Naive thymus-derived CD8-positive, alpha-beta T cell (primary cell): ENCODE measurements around the gene SMYD3. TPM values are rescaled to one million over a fixed set of nuclear protein-coding genes. Genes with fewer than 3 reads are reported as not detected.

ENCODE experiments used
- ATAC-seq, 2 donors: fragments of 150-1000 bp; cut with Tn5 transposase in 1 of 2; sonication (Bioruptor Pico), chemical (Tn5 transposase) in 1 of 2; 1 replicate in 1 of 2; 2 replicates in 1 of 2; pipeline ENCODE4 v1.10.0; 2021; ENCODE audit warnings: mild to moderate bottlenecking in 2 of 2, moderate library complexity in 2 of 2
- POLR2A ChIA-PET: fragments of 350-600 bp; sonication (Branson Sonifier 250); formaldehyde crosslinking; loops from one replicate; lab custom pipeline; 2021; ENCODE audit warnings: antibody characterized with exemption; lab: Charles Lee
- DNase-seq, 10 donors: peaks; one replicate each; pipeline versions ENCODE4 v3.0.0 to v3.0.0-alpha.2; 2020 to 2022
- H3K27ac Mint-ChIP-seq, 10 donors: one replicate each; pipeline ENCODE4 v1.8.0; 2020 to 2022; ENCODE audit warnings: mild to moderate bottlenecking in 10 of 10, mixed read lengths in 10 of 10, moderate library complexity in 4 of 10, inconsistent platforms in 1 of 10
- H3K27me3 Mint-ChIP-seq, 5 donors: one replicate each; pipeline ENCODE4 v1.8.0; 2021 to 2022; ENCODE audit warnings: mixed read lengths in 5 of 5
- H3K36me3 Mint-ChIP-seq, 3 donors: one replicate each; pipeline ENCODE4 v1.8.0; 2020 to 2022; ENCODE audit warnings: mixed read lengths in 3 of 3, mild to moderate bottlenecking in 2 of 3, inconsistent platforms in 1 of 3
- H3K4me1 Mint-ChIP-seq, 4 donors: one replicate each; pipeline ENCODE4 v1.8.0; 2021 to 2022; ENCODE audit warnings: mixed read lengths in 4 of 4
- H3K4me3 Mint-ChIP-seq, 10 donors: one replicate each; pipeline ENCODE4 v1.8.0; 2020 to 2022; ENCODE audit warnings: mild to moderate bottlenecking in 10 of 10, mixed read lengths in 10 of 10, moderate library complexity in 6 of 10, inconsistent platforms in 1 of 10
- H3K9me3 Mint-ChIP-seq, 9 donors: one replicate each; pipeline ENCODE4 v1.8.0; 2020 to 2022; ENCODE audit warnings: mixed read lengths in 9 of 9, mild to moderate bottlenecking in 3 of 9, inconsistent platforms in 1 of 9, moderate library complexity in 1 of 9
- polyA plus RNA-seq, 3 donors: library from polyadenylated mRNA; unstranded; fragments of 300-500 nt; fragmentation: Illumina TruSeq; gene quantifications; one replicate each; pipeline ENCODE4 v1.2.3, GENCODE V29; 2021
- total RNA-seq, 8 experiments: library from RNA in 2 of 8; stranded (reverse) in 2 of 8; gene quantifications; one replicate each; pipeline ENCODE4 v1.2.3 and lab custom pipeline; 2021 to 2026

Gene SMYD3
- total and polyA plus RNA-seq, 5 experiments from 2014 or later: 19.1 to 42.1 (median 36.5) TPM

- POLR2A ChIA-PET: no interaction called here
- peaks cover 0 to 10% (median 2%) of the 10 kb centered on the region in 3 donors for H3K36me3 Mint-ChIP-seq
- DNase-seq: no peak
- H3K4me3 Mint-ChIP-seq: no peak overlapping the region
- no peaks in the 10 kb centered on the region for H3K27me3 Mint-ChIP-seq
- peaks cover 0 to 10% (median 0%) of the 10 kb centered on the region in 4 donors for H3K4me1 Mint-ChIP-seq
- no peak overlapping the region for H3K27ac Mint-ChIP-seq
- no peak for ATAC-seq
- H3K9me3 Mint-ChIP-seq: peaks cover 0 to 10% (median 0%) of the 10 kb centered on the region in 9 donors
These were observed 806.4 kb downstream of the SMYD3 start for GRCh38 chr1:245700631-245701030.

Other genes with a start within 250 kb of the SMYD3 start
- gene TFB2M, start 59.0 kb upstream of the SMYD3 start, total RNA-seq: 10 to 100 TPM; 12.0 to 12.2 TPM
- 10 to 100 TPM; 17.8 to 20.8 (median 19.3) TPM for gene TFB2M, start 59.0 kb upstream of the SMYD3 start, polyA plus RNA-seq
- gene CNST, start 59.2 kb upstream of the SMYD3 start, total RNA-seq: 10 to 100 TPM; 79.8 to 88.6 TPM
- 10 to 100 TPM; 32.0 to 48.3 (median 37.6) TPM for gene CNST, start 59.2 kb upstream of the SMYD3 start, polyA plus RNA-seq
- 10 to 100 TPM; 11.3 to 11.7 TPM for gene SCCPDH, start 217.1 kb upstream of the SMYD3 start, total RNA-seq
- 10 to 100 TPM; 31.3 to 36.8 (median 36.4) TPM for gene SCCPDH, start 217.1 kb upstream of the SMYD3 start, polyA plus RNA-seq